NCI-H2196 (cell line): ENCODE results near the gene BHMT2.
A peak's percentile ranks its signal among the peaks of the same experiment; 100 is the strongest.

Source experiments
- DNase-seq: peaks from one replicate; lab custom pipeline; 2025; ENCODE audit not compliant: unreplicated experiment; lab: John Stamatoyannopoulos, UW

The BHMT2 gene, protein sequence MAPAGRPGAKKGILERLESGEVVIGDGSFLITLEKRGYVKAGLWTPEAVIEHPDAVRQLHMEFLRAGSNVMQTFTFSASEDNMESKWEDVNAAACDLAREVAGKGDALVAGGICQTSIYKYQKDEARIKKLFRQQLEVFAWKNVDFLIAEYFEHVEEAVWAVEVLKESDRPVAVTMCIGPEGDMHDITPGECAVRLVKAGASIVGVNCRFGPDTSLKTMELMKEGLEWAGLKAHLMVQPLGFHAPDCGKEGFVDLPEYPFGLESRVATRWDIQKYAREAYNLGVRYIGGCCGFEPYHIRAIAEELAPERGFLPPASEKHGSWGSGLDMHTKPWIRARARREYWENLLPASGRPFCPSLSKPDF

DNA sequence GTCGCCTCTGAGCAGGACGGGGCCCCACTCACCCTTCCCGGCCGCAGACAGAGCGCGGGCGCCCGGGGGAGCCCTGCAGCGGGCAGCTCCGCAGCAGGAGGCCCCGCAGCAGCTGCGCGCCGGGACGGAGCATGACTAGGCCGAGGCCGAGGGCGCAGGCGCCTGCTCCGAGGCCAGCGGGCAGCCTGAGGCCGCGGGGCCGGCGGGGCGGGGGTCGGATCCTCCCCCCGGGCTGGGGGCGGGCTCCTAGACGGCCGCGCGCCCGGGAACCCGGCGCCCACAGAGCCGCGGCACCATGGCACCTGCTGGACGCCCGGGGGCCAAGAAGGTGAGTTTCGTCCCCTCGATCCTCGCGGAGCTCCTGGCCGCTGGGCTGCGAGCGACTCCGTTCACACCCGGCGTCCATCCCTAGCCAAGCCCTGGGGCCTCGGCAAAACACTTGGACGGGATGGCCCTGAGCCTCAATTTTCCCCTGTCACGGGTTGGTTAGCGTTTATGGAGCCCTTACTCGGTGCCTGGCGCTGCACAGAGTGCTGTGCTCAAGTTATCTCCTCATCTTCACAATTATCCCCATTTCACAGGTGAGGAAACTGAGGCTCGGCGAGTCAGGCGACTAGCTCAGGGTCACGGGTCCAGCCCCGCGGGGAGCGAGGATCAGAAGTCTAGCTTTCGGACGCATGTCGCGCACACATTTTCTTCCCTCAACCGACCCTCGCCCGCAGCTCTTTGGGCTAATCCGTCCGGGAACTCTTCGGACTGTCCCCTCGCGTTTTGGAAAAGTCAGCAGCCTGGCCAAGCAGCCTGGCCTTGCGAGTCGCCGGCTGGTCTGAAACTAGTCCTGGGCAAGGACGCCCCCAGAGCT lies at the start of gene BHMT2, which contains the start of gene DMGDH:
TSS of gene BHMT2 (plus strand) at position 280 of the 862 bp plus-strand sequence. CDS start at position 296, 16 bp downstream.
TSS of gene DMGDH (minus strand) at position 187 of the 862 bp plus-strand sequence. CDS start at position 133, 54 bp downstream.
- DNase-seq, result no peak

DNA sequence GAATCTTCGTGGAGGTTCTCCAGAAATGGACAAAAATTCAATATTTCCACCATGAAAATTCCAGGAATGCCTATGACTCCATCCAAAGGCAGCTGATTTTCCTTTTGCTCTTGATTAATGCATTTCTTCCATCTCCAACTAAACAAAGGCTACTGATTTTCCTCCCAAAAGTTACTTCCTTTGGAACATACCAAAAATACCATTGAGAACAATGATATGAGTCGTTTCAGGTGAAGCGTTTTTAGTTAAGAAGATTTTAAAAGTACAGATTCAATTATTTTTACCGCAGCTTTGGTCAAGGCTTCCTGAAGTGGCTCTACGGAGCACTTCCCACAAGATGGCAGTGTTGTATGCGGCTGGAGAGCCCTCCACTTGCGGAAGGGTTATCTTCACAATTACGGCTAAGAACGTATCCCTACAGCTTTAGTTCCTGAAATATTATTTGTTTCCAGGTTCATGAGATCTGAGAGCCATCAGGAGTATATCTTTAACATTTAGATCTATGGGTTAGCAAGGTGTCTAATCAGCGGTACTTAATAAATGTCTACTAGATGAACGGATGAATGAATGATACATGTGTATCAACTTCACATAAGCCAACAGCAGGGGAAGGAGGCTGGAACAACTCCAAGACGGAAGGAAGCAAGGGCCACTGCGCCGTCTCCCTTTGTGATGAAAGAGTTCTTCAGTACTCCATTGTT lies 48.6 kb upstream of the BHMT2 start:
- peak; percentile 1 for DNase-seq

DNA sequence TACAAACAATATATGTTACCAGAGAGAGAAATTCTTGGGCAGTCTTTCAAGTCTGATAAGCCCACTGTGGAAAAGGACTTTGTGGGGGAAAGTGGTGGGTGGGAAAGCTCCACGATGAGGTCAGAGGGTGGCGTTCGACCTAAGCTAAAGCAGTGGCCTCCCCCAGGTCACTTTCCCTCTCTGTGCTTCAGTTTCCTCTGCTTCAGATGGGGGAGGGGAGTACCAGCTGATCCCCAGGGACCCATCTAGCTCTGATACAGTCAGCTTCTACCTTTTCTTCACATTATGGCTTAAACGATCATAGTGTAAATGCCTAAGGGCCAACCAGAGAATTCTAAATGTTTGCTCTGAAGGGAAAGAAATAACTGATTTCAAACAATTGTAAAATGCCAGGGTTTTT lies 47.8 kb upstream of the BHMT2 start:
- no peak for DNase-seq

DNA sequence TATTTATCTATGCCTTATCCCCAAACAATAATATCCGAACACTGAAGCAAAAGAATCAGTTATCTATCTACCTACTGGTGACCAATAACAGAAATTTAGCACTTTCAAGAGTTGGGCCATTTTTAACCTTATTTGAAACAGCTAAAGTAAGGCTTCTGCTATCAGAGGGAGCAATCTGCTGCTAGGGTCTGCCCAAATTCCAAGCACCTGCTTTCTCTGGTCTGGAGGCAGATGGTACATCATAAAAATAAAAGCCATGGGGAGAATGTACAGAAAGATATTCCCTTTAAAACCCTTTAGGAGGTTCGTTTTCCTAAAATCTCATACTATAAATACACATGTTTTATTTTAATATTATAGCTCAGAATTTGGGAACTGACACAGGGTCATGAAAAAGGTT lies 46.8 kb upstream of the BHMT2 start:
- DNase-seq, result no peak

DNA sequence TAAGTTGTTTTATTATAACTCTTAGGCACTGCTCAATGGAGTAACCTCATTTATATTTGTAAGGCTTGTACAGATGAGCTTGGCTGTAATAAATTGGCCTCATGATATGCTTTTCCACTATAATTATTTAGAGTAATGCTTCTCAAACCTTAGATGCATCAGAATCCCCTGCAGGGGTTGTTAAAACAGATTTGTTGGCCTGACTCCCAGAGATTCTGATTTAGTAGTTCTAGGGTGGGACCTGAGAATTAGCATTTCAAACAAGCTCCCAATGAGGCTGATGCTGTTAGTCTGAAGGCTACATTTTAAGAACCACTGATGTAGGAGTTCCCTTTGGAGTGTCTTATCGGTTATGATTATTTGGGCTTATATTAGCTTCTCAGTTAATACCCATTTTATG lies 46.2 kb upstream of the BHMT2 start:
- DNase-seq, result no peak

DNA sequence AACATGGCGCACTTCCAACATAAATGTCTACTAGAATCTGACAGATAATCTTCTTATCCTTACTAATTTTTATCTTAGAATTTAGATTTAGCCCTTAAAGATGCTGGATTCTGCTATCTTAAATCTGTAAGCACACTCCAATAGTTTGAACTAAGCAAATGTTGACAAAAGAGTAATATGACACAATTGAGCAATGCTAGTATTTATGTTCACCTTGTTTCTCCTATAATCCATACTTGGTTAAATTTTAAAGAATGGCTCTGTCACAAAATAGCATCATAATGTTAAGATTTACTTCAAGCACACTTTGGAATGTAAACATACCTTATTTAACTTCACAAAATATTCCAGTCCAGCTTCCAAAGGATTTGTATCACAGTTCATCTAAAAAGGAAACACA lies 45.6 kb upstream of the BHMT2 start:
- no peak for DNase-seq

DNA sequence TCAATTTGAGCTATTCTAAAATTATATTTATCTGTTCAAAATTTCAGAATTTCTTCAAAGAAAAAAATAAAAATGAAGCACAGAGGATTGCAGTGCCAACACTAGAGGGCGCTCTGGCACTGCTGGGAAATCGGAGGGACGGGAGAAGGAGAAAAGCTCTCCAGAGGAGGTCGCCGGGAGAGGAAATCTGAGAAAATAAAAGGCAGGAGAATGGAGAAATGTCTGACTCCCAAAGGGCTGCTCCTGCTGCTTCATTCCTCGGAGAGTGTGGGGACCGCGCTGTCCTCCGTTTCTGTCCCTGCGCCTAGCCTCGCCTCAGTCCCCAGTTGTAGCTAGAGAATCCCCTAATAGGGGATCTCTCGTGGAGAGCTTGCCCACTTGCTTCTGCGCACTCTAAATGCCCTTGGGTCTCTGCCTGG lies 44.5 kb upstream of the BHMT2 start:
- peak; percentile 41 for DNase-seq

DNA sequence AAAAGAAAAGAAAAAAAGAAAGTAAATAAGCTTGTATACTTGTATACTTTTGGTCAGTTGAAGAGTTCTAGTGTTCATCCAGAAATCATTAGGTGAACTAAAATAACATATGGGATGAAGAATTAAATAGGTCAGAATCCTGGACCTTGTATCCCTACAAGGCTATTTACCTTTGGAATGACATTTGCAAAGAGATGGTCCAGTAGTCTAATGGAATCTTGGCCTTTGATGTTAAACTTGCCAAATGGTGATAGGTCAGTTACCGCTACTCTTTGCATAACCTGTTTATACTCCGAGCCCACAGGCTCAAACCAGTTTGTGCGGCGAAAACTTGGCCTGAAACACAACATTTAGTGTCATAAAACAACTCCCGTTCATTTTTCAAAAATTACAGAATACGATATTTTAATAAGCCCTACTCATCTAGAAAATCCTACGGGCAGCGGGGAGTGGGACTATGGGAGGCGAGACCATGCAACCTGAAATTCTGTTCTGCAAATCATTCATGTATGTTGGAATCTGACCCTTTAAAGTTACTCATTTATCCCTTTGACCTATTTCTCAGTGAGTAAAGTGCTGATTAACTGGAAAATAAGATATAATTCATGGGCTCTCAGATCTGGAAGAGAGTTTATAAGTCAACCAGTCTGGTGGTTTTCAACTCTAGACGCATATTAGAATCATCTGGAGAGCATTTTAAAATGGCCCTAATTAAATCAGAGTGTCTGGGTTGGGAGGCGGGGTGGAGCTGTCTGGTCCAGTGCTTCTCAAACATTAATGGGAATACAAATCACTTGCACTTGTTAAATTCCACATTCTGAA lies 38.7 kb upstream of the BHMT2 start:
- DNase-seq, result no peak

DNA sequence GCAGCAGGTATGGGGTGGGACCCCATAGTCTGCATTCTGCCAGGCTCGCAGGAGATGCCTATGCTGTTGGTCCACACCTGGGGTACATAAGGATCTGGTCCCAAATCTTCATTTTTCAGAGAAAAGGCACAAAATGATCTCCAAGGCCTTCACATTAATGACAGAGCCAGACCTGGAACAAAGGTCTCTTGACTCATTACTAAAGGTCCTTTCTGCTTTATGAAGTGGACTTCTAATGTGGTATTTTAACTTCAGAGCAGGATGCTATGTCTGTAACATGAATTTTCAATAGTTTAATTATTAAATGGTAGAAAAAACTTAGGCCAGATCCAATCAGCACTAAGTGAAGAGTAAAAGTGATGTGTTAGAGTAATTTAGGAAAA lies 38.1 kb upstream of the BHMT2 start:
- no peak for DNase-seq

DNA sequence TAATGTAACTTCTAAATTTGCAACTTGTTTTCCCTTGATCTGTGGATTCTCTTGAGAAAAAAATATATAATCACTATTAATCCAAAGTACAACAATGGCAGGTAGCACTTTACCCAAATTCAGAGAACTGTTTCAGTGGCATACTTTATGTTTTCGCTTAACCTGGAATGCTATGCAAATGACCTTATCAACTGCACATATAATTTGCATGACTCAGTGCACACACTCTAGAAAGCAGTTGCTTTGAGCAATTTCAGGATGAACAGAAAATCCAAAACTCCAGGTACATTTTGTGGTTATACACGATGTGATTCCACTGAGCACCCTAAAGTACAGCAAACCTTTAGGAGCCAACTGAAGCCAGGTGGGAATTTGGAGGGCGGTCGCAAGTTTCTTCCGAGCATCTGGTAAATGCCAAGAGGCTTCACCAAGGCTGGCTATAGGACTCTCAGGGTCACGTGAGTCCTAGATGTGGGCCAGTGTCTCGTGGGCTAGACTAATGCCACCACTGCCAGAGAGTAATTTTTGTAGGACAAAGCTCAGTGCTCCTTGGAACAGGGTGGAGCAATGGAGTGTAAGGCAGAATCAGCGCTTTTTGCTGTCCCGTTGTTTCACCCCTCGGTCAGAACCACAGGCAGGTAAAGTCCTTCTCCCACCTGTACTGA lies 37.4 kb upstream of the BHMT2 start:
- DNase-seq, result no peak

DNA sequence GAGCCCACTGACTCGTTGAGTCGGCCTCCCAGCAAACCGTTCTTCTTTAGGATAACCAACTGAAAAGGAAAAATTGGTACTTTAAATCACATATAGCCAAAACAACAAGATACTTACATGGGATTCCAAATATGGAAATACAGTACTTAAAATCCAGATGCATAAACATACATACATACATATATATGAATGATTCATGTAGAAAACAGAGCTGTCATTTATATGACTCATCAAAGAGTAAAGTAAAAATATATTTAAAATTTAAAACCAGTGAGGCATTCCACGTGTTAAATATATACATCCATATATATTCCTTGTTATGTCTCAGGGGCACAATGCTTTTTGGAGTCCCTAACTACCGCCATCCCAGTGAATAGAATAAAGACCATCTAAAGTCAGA lies 36.8 kb upstream of the BHMT2 start:
- DNase-seq, result no peak

DNA sequence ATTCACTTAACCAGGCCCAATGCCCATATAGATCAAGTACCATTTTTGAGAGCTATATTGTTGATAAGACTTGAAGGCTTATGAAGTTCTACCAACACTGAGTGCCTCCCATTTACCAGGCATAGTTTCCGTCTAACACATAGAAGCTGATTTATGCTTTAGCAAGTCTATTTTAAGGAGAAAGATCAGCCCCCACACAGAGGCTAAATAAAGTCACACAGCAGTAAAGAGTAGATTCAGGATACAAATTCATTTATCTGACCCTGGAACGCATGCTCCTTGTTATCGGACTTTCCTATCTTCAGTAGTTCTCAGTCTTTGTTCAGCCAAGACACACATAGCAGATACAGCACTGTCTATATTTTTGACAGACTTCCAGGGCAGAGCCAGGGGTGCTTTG lies 34.3 kb upstream of the BHMT2 start:
- DNase-seq, result no peak

DNA sequence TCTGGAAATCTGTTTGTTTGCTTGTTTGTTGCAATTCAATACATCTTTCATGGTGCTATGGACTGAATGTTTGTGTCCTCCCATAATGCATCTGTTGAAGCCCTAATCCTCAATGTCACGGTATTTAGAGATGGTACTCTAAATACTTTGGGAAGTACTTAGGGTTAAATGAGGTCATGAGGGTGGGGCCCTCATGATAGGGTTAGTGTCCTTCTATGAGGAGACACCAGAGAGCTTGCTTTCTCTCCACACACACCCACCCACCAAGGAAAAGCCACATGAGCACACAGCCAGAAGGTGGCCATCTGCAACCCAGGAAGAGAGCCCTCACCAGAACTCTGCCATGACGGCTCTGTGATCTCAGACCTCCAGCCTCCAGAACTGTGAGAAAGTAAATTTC lies 32.8 kb upstream of the BHMT2 start:
- no peak for DNase-seq

DNA sequence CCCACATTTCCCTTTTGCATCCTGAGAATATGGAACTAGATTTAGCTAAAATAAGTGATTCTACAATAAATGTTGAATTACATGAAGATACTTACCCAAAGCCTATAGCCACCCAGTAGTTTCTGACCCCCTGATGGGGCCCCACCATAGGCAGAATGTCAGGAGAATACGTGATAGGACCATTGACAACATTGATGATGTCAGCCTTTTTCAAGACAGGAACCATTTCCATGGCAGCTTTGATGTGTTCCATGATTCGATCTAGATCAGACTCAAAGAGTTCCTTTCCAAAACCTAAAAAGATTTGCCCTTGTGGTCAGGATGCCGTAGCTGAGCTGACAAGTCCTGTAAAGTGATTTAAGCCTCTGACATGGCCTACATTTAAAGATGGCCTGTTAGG lies 27.4 kb upstream of the BHMT2 start:
- no peak for DNase-seq

DNA sequence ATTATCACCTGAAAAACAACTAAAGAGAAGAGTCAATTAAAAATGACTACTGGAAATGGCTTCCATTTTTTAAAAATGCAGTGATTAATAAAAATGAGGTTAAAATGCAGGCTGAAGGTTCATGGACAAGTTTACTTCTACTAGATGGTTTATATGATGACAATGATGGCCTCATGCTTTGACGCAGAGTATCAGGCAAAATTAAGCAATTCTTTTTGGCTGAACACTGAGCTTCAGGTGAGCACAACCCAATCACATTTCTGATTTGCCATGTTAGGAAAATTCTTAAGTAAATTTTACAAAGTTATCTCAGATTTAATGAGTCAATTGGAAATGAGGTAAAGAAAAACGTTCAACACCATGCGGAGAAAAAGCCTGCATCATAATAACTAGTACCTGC lies 22.4 kb upstream of the BHMT2 start:
- no peak for DNase-seq

DNA sequence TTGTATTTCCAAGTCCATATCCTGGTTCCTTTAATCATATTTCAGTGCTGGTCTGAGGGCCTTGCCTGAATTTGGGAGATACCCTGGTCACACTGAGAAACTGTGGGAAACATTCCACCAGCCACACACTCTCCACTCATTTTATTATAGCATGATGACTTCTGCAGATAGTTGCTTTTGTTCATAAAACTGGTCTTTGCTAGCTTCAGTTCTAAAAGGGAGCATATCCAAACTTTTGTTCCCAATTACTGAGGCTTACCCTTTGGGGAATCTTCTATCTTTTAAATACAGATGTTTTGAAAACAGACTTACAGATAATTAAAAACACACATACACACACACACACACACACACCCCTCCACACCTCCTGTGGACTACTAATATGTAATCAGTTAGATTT lies 21.1 kb upstream of the BHMT2 start:
- DNase-seq, result no peak

DNA sequence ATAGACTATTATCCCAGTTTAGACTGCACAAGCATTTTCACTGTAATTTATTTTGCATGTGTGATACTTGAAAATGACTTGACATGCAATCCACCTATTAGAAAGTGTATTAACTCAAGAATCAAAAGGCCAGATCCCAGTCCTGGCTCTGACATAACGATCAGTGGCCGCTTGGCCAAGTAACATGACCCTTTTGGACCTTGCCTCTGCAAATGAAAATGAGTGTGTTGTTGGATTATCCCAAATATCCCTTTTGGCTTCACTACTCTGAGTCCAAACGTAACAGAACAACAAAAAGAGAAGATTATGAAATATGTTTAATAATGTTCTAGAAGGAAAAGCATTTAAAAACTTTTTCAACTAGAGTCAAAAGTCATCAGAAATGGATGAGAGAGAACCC lies 19.1 kb upstream of the BHMT2 start:
- no peak for DNase-seq

DNA sequence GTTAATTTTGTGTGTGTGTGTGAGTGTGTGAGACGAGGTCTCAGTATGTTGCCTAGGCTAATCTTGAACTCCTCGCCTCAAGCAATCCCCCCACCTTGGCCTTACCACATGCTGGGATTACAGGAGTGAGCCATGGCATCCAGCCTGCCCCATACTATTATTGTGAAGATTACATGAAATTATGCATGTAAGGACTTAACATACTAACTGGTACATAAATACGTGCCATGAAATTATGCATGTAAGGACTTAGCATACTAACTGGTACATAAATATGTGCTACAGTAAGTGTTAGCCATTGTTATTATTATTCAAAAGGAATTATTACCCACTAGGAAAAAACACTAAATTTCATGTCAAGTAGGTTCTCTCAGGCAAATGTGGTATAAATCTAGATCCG lies 16.2 kb upstream of the BHMT2 start:
- DNase-seq, result no peak

DNA sequence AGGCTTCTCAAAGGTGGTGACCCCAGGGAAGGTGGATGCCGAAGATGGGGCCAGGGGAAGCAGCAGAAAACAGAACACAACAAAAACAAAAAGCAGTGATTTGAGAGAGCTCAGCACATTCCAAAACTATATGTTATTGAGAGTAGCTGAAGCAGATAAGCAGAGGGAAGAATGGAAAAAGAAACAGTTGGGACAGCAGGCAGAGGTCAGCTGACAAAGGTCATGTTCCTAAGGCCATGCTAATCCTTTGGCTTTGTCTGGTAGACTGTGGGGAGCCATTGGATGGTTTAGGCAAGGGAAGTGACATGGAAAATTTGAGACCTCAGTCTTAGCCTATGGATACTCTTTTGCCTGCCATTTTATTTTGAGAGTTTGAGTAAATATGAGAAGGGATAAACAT lies 14.6 kb upstream of the BHMT2 start:
- DNase-seq, result no peak

DNA sequence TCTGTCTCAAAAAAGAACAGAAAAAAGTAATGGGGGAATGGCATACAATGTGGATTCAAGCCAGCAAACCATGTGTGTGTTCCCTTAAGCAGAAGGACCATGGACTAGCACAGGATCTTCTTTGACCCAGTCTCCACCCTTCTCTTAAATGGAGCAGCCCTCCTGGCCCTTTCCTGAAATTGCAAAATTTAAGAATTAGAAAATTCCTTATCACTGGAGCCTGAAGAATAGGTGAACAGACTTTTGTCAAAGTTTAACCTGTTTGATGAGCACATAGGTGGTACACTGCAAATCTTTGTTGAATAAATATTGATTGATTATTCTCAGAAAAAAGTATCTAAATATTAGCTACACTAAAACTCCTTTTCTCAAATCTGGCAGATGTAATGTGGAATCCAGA lies 12.7 kb upstream of the BHMT2 start:
- no peak for DNase-seq
